MM.1S (cell line): Measurements from ENCODE around the gene DIPK1B.

Source experiments
- DNase-seq: peaks from one replicate; pipeline ENCODE4 v3.0.0-alpha.2; 2015
- H2AFZ ChIP-seq: fragments of 300-600 bp; sonication (generic); 2 replicates; pipeline ENCODE4 v1.6.0; 2016; ENCODE audit warnings: antibody characterized with exemption, low read length
- H3F3A ChIP-seq: fragments of 300-600 bp; sonication (generic); 2 replicates; pipeline ENCODE4 v1.6.1; 2016; ENCODE audit warnings: mild to moderate bottlenecking, antibody characterized with exemption, low read length, moderate library complexity, mixed read lengths; ENCODE audit not compliant: insufficient read depth
- H3K27ac ChIP-seq: fragments of 300-600 bp; sonication (generic); 2 replicates; pipeline ENCODE4 v1.5.1; 2016; ENCODE audit warnings: mild to moderate bottlenecking, low read length
- H3K27me3 ChIP-seq: fragments of 300-600 bp; sonication (generic); replicated peaks from 2 replicates; pipeline ENCODE4 v1.6.0; 2016; ENCODE audit warnings: low read length; ENCODE audit not compliant: insufficient read depth
- H3K36me3 ChIP-seq: fragments of 300-600 bp; sonication (generic); replicated peaks from 2 replicates; pipeline ENCODE4 v1.6.1; 2016; ENCODE audit warnings: mild to moderate bottlenecking, low read length, mixed read lengths; ENCODE audit not compliant: insufficient read depth
- H3K4me1 ChIP-seq: fragments of 300-600 bp; sonication (generic); 2 replicates; pipeline ENCODE4 v1.6.1; 2016; ENCODE audit warnings: low read length, mixed read lengths
- H3K4me2 ChIP-seq: fragments of 300-600 bp; sonication (generic); 2 replicates; pipeline ENCODE4 v1.6.0; 2016; ENCODE audit warnings: low read depth, low read length
- H3K4me3 ChIP-seq: fragments of 300-600 bp; sonication (generic); 2 replicates; pipeline ENCODE4 v1.5.1; 2016; ENCODE audit warnings: low read length, mixed read lengths
- H3K79me2 ChIP-seq: fragments of 300-600 bp; sonication (generic); 2 replicates; pipeline ENCODE4 v1.6.1; 2016; ENCODE audit warnings: mixed run types, low read length, mixed read lengths
- H3K9ac ChIP-seq: fragments of 300-600 bp; sonication (generic); 2 replicates; pipeline ENCODE4 v1.6.1; 2016; ENCODE audit warnings: low read length, mixed read lengths
- H3K9me2 ChIP-seq: fragments of 300-600 bp; sonication (generic); replicated peaks from 2 replicates; pipeline ENCODE4 v1.6.1; 2016; ENCODE audit warnings: mild to moderate bottlenecking, low read length, mixed read lengths; ENCODE audit not compliant: insufficient read depth
- H3K9me3 ChIP-seq: fragments of 300-600 bp; sonication (generic); replicated peaks from 2 replicates; pipeline ENCODE4 v1.6.1; 2016; ENCODE audit warnings: mild to moderate bottlenecking, low read length, mixed read lengths; ENCODE audit not compliant: insufficient read depth
- H4K20me1 ChIP-seq: fragments of 300-600 bp; sonication (generic); 2 replicates; pipeline ENCODE4 v1.6.1; 2016; ENCODE audit warnings: mild to moderate bottlenecking, low read length, moderate library complexity, mixed read lengths; ENCODE audit not compliant: insufficient read depth
- EZH2 ChIP-seq: fragments of 300-600 bp; sonication (generic); optimal IDR thresholded peaks from 2 replicates; pipeline ENCODE3; 2017; ENCODE audit warnings: low read depth, mild to moderate bottlenecking, antibody characterized with exemption, low read length, mixed read lengths
- EZH2phosphoT487 ChIP-seq: fragments of 300-600 bp; sonication (generic); IDR thresholded peaks from 2 replicates; pipeline ENCODE4 v1.6.1; 2018; ENCODE audit warnings: antibody characterized with exemption, low read length
- TF ChIP-seq, protein P1 (sequence below): fragments of 300-600 bp; sonication (generic); IDR thresholded peaks from 2 replicates; pipeline ENCODE4 v1.5.1; 2016; ENCODE audit warnings: antibody characterized with exemption, low read length, mixed read lengths

Gene DIPK1B

DNA sequence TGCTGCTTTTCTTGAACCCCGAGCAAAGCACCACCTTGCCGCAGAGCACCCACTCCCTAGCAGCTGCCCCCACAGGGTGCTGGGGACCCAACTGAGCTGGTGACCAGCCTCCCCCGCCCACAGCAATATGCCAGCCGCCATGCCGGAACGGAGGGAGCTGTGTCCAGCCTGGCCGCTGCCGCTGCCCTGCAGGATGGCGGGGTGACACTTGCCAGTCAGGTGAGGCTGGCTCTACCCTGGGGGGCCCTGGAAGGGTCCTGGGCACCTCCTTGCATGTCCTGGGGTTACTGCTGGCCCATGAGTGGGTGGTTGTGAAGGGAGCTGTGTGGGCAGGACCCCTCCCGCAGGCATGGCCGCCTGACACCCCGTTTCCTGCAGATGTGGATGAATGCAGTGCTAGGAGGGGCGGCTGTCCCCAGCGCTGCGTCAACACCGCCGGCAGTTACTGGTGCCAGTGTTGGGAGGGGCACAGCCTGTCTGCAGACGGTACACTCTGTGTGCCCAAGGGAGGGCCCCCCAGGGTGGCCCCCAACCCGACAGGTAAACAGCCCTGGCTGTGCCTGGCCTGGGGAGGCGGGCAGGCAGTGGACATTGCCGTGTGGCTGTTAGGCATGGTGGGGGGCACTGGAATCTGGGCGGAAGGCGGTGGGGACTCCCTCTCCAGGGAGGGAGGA, 42.4 kb upstream of the DIPK1B start:
- H3K27ac ChIP-seq: no peak overlapping the region
- peaks cover 88% of the 10 kb centered on the region for H3K27me3 ChIP-seq
- DNase-seq: no peak
- H3K36me3 ChIP-seq: no peaks in the 10 kb centered on the region
- TF ChIP-seq EZH2phosphoT487: no peak
- TF ChIP-seq, protein P1, sequence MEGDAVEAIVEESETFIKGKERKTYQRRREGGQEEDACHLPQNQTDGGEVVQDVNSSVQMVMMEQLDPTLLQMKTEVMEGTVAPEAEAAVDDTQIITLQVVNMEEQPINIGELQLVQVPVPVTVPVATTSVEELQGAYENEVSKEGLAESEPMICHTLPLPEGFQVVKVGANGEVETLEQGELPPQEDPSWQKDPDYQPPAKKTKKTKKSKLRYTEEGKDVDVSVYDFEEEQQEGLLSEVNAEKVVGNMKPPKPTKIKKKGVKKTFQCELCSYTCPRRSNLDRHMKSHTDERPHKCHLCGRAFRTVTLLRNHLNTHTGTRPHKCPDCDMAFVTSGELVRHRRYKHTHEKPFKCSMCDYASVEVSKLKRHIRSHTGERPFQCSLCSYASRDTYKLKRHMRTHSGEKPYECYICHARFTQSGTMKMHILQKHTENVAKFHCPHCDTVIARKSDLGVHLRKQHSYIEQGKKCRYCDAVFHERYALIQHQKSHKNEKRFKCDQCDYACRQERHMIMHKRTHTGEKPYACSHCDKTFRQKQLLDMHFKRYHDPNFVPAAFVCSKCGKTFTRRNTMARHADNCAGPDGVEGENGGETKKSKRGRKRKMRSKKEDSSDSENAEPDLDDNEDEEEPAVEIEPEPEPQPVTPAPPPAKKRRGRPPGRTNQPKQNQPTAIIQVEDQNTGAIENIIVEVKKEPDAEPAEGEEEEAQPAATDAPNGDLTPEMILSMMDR: no peak
- no peak for TF ChIP-seq EZH2
- H3K9ac ChIP-seq: no peak overlapping the region
- no peaks in the 10 kb centered on the region for H3K4me1 ChIP-seq
- H3K4me3 ChIP-seq: no peak overlapping the region
- no peaks in the 10 kb centered on the region for H3K79me2 ChIP-seq
- no peaks in the 10 kb centered on the region for H3K9me3 ChIP-seq
- H3K4me2 ChIP-seq: no peak overlapping the region
- H3K9me2 ChIP-seq: no peaks in the 10 kb centered on the region
- H2AFZ ChIP-seq: no peak overlapping the region
- H3F3A ChIP-seq: no peaks in the 10 kb centered on the region
- no peaks in the 10 kb centered on the region for H4K20me1 ChIP-seq

DNA sequence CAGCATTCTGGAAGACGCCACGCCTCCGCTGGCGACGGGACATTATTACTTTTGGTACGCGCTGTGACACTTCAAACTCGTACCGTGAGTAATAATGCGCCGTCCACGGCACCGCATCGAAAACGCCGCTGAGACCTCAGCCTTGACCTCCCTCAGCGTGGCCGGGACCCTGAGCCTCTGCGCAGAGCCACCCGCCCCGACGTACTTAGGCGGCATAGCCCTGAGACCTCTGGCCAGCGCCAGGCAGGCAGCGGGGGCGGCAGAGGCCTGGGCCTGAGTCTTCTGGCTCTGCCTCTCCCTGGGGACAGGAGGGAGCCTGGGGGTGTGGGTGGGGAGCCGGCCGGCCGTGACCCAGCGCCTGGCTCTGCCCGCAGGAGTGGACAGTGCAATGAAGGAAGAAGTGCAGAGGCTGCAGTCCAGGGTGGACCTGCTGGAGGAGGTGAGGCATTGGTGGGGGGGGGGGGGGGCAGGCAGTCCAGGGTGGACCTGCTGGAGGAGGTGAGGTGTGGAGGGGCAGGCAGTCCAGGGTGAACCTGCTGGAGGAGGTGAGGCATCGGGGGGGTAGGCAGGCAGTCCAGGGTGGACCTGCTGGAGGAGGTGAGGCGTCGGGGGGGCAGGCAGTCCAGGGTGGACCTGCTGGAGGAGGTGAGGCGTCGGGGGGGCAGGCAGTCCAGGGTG, 41.7 kb upstream of the DIPK1B start:
- Histone ChIP-seq H3K4me2 (no peak overlapping the region), H2AFZ (no peak overlapping the region), H4K20me1 (no peaks in the 10 kb centered on the region), H3K9me3 (no peaks in the 10 kb centered on the region), H3K9ac (no peak overlapping the region), H3K27ac (no peak overlapping the region), H3K4me1 (no peaks in the 10 kb centered on the region), H3F3A (no peaks in the 10 kb centered on the region), H3K36me3 (no peaks in the 10 kb centered on the region), H3K9me2 (no peaks in the 10 kb centered on the region), H3K27me3 (peaks cover 89% of the 10 kb centered on the region), H3K79me2 (no peaks in the 10 kb centered on the region), H3K4me3 (no peak overlapping the region)
- TF ChIP-seq EZH2 (no peak), EZH2phosphoT487 (no peak)
- TF ChIP-seq, protein P1: no peak
- DNase-seq: no peak

DNA sequence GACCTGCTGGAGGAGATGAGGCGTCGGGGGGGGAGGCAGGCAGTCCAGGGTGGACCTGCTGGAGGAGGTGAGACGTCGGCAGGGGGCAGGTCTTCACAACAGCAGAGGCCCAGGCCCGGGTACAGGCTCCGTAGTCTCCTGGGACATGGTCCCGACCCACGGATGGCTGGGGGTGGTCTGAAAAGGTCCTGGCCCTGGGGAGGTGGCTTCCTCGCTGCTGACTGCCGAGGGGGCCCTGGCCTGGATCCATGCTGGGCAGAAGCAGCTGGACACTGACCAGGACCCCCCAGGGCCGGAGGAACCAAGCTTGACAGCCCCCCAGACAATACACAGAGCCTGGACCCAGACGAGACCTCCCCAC, 41.1 kb upstream of the DIPK1B start:
- Histone ChIP-seq H3K9me3 (no peaks in the 10 kb centered on the region), H3K36me3 (no peaks in the 10 kb centered on the region), H3F3A (no peaks in the 10 kb centered on the region), H3K79me2 (no peaks in the 10 kb centered on the region), H2AFZ (no peak overlapping the region), H3K4me2 (no peak overlapping the region), H3K9me2 (no peaks in the 10 kb centered on the region), H3K4me1 (no peaks in the 10 kb centered on the region), H3K4me3 (no peak overlapping the region), H4K20me1 (no peaks in the 10 kb centered on the region), H3K9ac (no peak overlapping the region), H3K27me3 (peaks cover 94% of the 10 kb centered on the region), H3K27ac (no peak overlapping the region)
- DNase-seq: no peak
- no peak for TF ChIP-seq EZH2phosphoT487
- TF ChIP-seq, protein P1: no peak
- TF ChIP-seq EZH2: no peak
